Stimulated activated CD8-positive, alpha-beta memory T cell treated with anti-CD3 and anti-CD28 coated beads, Interleukin-15, amount 100 ng/mL, for 24 hours (primary cell): ENCODE measurements around the gene RANBP3L.

Experiments
- DNase-seq: peaks from one replicate; pipeline ENCODE4 v3.0.0-alpha.2; 2020; ENCODE audit warnings: low read depth

RANBP3L gene

GRCh38 chr5:36243653-36244052 lies 58.0 kb downstream of the RANBP3L start:
- DNase-seq, result no peak

DNA sequence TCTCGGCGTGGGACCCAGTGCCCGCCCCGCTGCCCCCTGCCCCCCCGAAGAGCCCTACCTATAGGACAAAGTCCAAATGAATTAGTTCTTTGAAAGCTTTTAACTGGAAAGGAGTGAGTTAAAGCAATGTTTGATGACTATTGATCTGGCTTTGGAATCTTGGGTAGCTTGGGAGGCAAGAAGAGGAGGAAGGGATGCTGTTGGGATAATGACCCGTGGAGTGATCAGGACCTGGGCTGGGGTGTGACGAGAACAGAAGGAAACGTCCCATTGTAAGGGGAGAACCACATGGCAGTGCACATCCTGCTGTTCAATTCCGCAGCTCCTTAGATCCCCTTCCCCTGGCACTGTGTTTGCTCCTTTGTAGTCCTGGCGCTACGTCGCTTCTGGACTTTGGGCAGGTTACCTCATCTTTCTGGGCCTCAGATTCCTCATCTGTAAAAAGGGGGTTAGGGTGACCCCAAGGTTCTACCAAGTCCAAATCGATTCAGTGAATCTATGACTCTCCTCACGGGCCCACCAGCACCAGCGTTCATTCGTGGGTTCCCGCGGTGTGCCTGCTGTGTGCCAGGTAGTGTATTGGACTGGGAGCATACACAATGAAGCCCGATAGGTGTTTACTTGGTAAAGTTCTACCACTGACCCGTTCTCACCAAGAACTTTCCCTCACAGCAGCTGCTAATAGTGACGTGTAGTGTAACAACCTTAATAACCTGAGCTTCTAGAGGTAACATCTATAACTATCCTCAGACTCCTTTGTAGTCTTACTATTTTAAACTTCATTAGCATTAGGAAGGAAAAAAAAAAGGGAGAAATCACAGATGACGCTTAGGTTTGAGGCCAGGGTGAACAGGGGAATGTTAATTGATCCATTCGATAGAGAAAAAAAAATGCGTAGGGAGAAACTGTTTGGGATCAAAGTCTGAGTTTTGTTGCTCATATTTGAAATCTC lies 58.9 kb downstream of the RANBP3L start:
- no peak for DNase-seq

DNA sequence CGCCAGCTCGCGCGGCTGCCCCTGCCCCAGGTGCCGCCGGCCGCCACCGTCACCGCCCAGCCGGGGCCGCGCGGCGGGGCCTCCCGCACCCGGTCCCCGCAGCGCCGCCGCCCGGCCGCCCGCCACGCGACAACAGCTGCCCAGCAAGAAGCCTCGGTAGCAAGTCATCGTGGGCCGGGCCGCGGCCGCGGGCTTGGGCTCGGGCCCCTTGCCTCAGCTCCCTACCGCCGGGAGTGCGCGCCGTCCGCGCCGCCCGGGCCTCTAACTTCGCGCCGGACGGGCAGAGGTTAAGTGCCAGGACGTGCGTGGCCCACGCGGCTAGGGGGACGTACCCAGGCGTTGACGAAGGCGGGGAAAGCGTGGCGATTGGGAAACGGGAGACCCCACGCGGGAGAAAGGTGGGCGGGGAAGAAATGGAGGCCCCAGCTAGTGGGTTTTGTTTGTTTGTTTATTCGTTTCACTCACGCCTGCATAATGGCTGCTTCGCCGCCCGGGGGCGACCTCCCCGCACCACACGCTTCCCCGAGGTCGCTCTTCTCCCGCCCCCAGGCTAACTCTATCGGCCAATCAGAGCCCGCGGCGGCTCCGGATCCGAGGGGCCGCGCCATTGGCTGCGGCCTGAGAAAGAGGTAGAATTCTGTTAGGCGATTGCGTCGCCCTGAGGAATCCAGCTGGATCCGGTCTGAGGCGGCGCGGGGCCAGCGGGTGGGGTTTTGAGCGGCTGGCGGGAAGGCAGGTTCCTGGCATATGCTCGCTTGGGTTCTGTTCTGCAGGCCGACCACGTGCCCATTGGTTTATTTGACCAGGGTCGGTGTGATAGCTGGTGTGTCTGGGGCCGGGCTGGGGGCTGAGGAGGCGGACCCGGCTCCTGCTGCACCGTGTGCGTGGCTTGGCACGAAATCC lies 59.8 kb downstream of the RANBP3L start, which contains the start of gene NADK2:
Gene NADK2, minus strand, starts transcription at position 295 of the 903 bp plus-strand sequence. Its CDS starts 127 bp downstream, at position 168.
- peak; percentile 75 for DNase-seq

DNA sequence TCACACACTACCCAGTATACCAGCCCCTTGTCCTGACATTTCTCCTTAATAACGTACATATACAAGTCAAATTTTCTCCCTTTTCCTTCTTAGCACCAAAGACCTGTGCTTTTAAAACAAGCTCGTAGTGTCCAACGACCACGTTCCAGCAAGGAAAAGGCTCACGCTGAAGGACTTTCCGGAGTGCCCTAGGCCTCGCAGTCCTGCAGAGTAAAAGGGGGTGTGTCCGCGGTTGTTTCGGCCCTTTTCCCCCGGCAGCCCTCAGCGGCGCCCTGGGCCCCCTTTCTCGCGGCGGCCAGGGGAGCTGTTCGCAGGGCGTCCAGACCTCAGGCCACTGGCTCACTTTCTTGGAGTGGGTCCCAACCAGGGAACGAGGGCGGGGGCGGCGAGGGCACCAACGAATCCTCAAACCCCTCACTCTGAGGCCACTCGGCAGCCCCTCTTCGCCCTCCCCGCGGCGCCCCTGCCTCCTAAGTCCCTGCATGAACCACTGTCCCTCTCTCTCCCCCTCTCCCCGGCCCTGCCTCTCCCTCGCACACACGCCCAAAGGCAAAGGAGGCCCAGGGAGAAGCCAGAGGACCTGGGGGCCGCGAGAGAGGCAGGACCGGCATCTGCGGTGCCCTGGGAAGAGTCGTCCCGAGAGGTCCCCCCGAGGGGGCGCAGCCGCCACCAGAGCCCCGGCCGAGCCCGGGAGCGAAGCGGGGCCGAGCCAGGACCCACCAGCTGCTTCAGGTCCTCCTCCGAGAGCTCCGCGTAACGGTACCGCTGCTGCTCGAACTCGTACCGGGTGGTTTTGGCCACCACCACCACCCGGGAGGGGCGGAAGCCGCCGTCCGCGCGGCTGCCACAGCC lies 60.7 kb downstream of the RANBP3L start:
- DNase-seq, result peak; percentile 17

DNA sequence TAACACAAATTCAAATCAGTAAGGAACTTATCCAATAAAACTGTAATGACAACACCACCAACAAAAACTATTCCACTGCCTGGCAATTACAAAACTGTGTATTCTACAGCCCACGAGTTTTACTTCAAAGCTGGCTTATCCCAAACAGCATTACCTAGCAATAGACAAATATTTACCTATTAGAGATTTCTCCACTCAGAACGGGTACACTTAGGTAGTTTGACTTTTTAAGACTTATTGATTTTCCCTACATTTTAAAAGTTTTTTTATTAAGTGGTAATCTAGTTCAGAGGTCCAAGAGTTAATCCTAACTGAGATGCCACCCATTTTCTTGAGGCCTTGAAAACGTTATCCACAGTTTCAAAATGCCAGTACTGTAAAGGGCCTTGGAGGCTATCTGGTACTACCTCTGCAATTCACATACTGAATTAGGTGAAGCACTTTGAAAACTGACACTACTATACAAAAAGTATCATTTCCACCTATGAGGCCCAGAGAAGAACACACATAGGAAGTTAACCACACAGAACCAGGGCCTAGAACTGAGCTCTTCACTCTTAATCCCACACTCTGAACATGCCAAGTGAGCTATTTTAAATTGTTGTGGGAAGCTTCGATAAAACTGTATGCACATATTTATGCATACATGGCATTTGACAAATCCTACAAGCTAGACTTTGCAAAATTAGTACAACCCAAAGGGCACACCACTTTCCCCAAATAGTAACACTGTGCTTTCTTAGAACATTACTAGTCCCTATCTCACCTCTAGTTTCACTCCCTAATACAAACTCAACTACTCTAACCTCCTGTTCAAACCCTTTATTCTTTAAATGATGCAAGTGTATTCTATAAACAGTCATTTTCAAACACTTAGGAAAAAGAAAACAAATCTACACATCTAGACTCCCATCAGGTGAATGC lies 62.1 kb downstream of the RANBP3L start:
- no peak for DNase-seq

DNA sequence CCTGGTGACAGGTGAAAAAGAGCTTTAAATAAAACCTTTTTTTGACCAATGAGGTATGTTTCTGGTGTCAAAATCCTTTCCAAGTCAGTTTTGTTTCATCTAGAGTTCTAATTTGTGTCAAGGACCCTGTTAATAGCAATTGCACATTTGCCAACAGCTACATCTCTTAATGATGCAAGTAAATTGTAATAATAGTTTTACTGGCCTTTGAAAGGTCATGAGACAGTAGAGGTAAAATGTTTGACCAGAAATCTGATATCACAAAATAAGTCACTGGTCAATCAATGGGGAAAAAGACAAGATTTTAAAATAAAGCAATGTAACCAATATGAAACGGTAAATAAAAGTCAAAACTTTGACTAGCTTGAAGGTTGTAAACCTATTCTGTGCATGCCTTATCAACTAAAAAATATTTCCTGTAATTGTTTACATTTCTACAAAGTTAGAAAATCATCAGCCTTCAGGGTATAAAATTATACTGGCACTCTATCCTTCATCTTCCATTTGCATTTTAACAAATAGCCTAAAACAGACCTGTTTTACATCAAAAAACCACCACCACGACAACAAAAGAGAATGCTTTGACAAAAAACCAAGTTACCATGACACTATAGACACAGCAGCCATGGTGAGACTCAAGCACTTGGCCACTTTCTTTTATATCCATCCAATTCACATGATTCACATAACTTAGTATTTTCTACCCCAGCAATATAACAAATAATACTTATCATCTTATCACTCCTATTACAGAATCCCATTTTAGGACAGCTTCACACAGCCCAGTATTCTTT lies 63.0 kb downstream of the RANBP3L start:
- no peak for DNase-seq

DNA sequence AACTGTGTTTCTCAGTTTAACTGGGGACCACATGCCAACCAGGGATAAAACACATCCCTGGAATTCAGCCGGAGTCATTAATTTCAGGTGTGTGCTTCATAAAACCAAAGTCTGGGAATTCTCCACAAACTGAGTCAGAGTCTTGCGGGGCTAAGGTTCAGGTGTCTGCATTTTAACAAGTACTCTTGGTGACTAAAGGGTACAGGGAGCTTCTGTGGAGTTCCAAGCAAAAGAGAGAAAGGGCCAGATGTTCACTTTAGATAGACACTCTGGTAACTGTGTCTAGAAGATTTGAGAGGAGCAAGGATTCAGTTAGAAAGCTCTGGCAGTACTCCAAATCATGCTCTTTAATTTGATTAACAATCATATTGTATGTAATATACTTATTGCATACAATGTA lies 64.0 kb downstream of the RANBP3L start:
- no peak for DNase-seq

DNA sequence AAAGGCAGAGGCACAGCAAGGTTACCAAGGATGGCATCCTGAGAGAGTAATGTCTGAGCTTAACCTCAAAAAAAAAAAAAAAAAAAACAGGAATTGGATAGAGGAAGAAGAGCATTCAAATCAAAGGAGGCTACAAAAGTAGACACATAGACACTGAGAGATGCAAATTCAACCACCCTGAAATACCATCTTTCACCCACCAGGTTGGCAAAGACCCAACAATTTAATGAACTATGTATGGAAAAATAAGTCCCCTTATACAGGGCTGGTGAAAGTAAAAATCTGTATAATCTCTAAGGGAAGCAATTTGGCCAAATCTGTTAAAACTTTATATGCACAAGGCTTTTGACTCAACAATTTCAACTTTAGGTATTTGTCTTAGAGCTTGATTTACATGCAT lies 64.9 kb downstream of the RANBP3L start:
- DNase-seq, result no peak

DNA sequence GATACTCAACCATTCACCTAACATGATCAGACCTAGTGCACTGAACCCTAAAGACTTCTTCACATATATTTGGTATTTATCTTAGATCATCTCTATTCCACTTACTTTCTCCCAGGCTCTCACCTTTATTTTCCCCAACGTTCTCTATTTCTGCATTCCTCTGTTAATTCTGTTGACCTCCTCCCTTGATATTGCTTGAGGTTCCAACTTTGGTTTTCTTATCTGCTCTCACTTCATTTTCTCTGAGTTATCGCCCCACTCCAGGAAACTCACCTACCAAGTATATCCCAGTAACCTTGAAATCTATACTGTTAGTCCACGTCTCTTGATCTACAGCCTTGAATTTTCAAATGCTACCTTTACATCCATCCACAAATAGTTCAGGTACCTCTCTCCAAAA lies 69.2 kb downstream of the RANBP3L start:
- no peak for DNase-seq

DNA sequence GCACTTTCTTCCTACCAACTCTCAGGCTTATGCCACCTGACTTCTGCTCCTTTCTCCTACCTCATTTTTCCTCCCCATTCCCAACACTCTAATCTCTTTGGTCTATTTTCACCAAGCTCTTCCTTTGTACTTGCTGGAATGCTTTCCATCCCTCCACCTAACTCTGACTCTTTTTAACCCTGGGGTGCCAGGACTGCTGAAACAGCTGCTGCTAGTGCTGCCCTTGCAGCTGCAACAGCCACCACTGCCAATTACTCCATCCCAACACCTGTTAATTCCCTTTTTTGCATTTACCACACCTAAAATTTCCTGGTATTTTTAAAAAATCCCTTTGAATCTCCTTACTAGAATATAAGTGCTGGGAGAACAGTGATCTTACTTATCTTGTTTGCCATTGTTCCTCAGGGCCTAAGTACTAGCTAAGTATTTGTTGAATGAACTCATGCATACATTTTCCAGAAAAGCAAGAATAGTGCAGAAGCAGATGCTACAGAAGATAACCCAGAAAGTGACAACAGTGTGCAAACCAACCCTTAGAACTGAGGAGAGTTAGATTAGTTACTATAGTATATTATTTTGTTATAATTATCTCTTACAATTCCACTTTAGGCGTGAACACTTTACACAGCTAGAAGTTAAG lies 71.4 kb downstream of the RANBP3L start:
- no peak for DNase-seq

- DNase-seq, result no peak
Observed at GRCh38 chr5:36228505-36228904, 73.2 kb downstream of the RANBP3L start.

DNA sequence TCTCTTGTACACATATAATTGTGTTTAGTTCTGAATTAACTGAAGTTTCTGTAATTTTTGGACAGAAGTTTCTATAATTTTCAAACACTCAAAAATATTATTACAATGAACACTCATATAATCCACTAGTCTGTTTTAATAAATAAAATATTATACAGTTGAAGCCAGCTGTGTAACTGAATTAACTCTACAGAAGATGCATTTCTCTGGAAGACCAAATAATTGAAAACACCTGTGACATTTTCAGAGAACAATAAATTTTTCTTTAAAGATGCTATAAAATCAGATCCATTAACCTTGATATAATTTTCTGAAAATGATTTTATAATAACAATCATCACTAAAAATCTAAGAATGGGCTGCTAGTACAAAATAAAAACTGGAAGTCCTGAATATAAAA lies 74.7 kb downstream of the RANBP3L start:
- no peak for DNase-seq

DNA sequence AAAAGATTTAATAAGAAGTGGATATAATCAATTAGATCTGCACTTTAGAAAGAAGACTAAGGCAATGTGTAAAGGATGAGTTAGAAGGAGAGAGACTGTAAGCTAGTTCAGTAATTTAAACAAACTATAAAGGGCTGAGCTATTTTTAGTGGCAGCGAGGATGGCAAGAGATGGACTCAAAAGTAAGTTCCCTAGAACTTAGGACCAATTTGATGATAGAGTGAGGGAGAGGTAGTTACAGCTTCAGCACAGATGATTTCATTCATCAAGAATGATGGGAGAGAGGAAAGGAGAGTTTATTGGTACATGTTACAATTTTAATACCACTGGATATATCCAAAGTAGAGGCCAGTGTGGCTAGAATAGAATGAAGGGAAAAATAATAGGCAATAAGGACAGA lies 79.1 kb downstream of the RANBP3L start:
- DNase-seq, result no peak

- no peak for DNase-seq
Observed at GRCh38 chr5:36217988-36218387, 83.7 kb downstream of the RANBP3L start.

GRCh38 chr5:36217567-36217966 lies 84.1 kb downstream of the RANBP3L start:
- no peak for DNase-seq

- DNase-seq, result no peak
Observed at GRCh38 chr5:36215910-36216309, 85.8 kb downstream of the RANBP3L start.

DNA sequence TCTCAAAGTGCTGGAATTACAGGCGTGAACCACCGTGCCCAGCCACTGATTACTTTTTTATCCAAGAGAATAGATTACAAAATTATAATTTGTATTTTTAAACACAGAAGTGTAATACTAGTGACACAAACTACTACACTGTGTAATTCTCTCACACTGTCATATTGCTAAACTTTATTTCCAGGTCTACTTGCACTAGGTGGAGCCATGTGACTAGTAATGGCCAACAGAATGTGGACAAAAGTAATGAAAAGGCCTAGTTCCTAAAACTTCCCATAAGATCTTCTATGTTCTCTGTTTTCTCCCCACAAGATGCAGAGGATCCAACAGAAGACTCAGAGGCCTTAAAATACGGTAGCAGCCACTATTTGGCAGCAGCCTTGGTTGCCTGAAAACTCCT lies 87.3 kb downstream of the RANBP3L start:
- DNase-seq, result no peak

DNA sequence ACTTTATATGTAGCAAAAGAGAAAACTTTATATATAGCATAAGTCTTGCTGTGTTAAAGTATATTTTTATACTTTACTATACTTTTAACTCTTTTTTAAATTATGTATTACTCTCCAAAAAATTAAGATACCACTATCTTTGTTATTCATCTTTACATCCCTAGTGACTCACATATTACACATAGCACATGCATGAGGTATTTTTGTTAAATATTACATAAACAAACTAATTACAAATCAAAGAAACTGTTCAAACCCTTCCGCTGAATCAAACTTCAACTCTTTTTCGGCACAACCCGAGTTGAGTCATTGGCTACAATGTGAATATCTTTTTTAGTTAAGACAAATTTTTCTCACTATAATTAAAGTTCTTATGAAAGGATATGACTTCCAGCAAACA lies 92.0 kb downstream of the RANBP3L start:
- DNase-seq, result no peak

DNA sequence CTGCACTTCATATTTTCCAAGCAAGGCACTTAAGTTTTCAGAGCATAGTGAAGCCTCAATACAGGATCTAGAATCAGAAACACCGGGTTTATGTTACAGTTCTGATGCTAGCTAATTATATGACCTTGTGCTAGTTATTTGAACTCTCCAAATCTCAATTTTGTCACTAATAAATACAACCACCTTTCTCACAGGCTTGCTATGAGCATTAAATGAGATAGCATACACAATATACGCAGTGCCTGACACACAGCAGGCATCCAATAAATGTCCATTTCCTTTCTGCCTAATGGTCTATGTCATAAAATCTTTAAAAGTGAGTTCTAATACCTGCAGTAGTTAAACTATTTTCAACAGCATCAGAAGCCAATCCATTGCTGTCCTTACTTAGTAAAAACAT lies 92.9 kb downstream of the RANBP3L start:
- no peak for DNase-seq
